GM12878 (cell line): Measurements from ENCODE around the gene SIVA1. TPM values are rescaled to one million over a fixed set of nuclear protein-coding genes. Genes with fewer than 3 reads are reported as not detected.

Experiments used
- ATAC-seq: fragments of 200-7000 bp; cut with Tn5 transposase; 3 replicates; pipeline ENCODE4 v1.9.1; 2020; ENCODE audit warnings: mild to moderate bottlenecking, moderate library complexity
- BruUV-seq: library from RNA; stranded (reverse); fragments of 400-500 nt; replicated peaks from 2 replicates; lab custom pipeline; 2021; lab: Mats Ljungman, UMichigan
- CTCF ChIA-PET: fragments of 300-600 bp; sonication (Branson Sonifier 250); formaldehyde crosslinking; extraction: SDS; loops from one replicate; lab custom pipeline; 2021; ENCODE audit warnings: inconsistent platforms; lab: Yijun Ruan, JAX
- POLR2A ChIA-PET: fragments of 350-600 bp; formaldehyde crosslinking; extraction: SDS; loops from one replicate; lab custom pipeline; 2021; ENCODE audit warnings: inconsistent platforms; lab: Charles Lee
- RAD21 ChIA-PET: fragments of 300-600 bp; sonication (Branson Sonifier 250); formaldehyde crosslinking; loops from one replicate; lab custom pipeline; 2023; ENCODE audit warnings: antibody characterized with exemption; ENCODE audit not compliant: unreplicated experiment; lab: Charles Lee
- SMC1A ChIA-PET: fragments of 300-600 bp; sonication (Branson Sonifier 250); formaldehyde crosslinking; loops from one replicate; lab custom pipeline; 2023; ENCODE audit not compliant: unreplicated experiment, uncharacterized antibody; lab: Charles Lee
- DNase-seq: peaks from one replicate; pipeline ENCODE4 v3.0.0-alpha.2; 2011; ENCODE audit warnings: low read depth, low spot score
- FAIRE-seq: peaks from 3 replicates; lab custom pipeline; 2011; peaks lifted over from hg19 to GRCh38; lab: Jason Lieb, UNC
- H2AFZ ChIP-seq: 2 replicates; pipeline ENCODE4 v1.6.0; 2011; ENCODE audit warnings: low read depth, low read length, control low read depth; ENCODE audit not compliant: control insufficient read depth
- H3K27ac ChIP-seq: 2 replicates; pipeline ENCODE4 v1.5.1; 2011; ENCODE audit warnings: control low read depth; ENCODE audit not compliant: control insufficient read depth, insufficient read depth
- H3K27me3 ChIP-seq, 2 experiments: replicated peaks in 1 of 2; 2 replicates each; pipeline versions ENCODE4 v1.6.0 to v1.6.1; 2011; ENCODE audit warnings: low read length in 1 of 2; ENCODE audit not compliant: control insufficient read depth in 2 of 2, insufficient read depth in 2 of 2
- H3K36me3 ChIP-seq, 2 experiments: 2 replicates each; pipeline ENCODE4 v1.5.1; 2011; ENCODE audit warnings: low read length in 1 of 2; ENCODE audit not compliant: control insufficient read depth in 2 of 2, insufficient read depth in 2 of 2
- H3K4me1 ChIP-seq: 2 replicates; pipeline ENCODE4 v1.6.1; 2011; ENCODE audit warnings: mild to moderate bottlenecking, low read length, moderate library complexity, mixed read lengths; ENCODE audit not compliant: control insufficient read depth, insufficient read depth
- H3K4me2 ChIP-seq: 2 replicates; pipeline ENCODE4 v1.6.0; 2011; ENCODE audit warnings: control low read depth; ENCODE audit not compliant: control insufficient read depth, insufficient read depth
- H3K4me3 ChIP-seq: fragments of 200-600 bp; sonication (generic); 2 replicates; pipeline ENCODE4 v1.5.1; 2016
- H3K79me2 ChIP-seq: 2 replicates; pipeline ENCODE4 v1.6.0; 2011; ENCODE audit warnings: low read length; ENCODE audit not compliant: control insufficient read depth, insufficient read depth
- H3K9ac ChIP-seq: 2 replicates; pipeline ENCODE4 v1.8.0; 2011; ENCODE audit warnings: low read length, control low read depth, mixed read lengths; ENCODE audit not compliant: control insufficient read depth, insufficient read depth
- H3K9me3 ChIP-seq: replicated peaks from 3 replicates; pipeline ENCODE4 v1.5.1; 2011; ENCODE audit warnings: mild to moderate bottlenecking, low read length; ENCODE audit not compliant: control insufficient read depth, insufficient read depth
- H4K20me1 ChIP-seq: 2 replicates; pipeline ENCODE4 v1.6.0; 2011; ENCODE audit not compliant: control insufficient read depth, insufficient read depth
- MYB ChIP-seq: fragments of 150-350 bp; IDR thresholded peaks from 2 replicates; pipeline ENCODE4 v1.6.1; 2014; ENCODE audit warnings: mild to moderate bottlenecking, low read depth, low read length, borderline replicate concordance
- NBN ChIP-seq: fragments of 450-650 bp; IDR thresholded peaks from 2 replicates; pipeline ENCODE4 v1.6.1; 2016
- SIN3A ChIP-seq: IDR thresholded peaks from 2 replicates; pipeline ENCODE4 v1.6.1; 2012; ENCODE audit warnings: low read depth, low read length, improper control_type of control experiment
- SIX5 ChIP-seq: IDR thresholded peaks from 2 replicates; pipeline ENCODE4 v1.6.1; 2011; ENCODE audit warnings: mild to moderate bottlenecking, low read depth, low read length, moderate library complexity; ENCODE audit not compliant: severe bottlenecking
- SUPT20H ChIP-seq: IDR thresholded peaks from 2 replicates; pipeline ENCODE4 v1.6.1; 2011; ENCODE audit warnings: low read depth, mild to moderate bottlenecking, low read length, moderate library complexity, borderline replicate concordance; ENCODE audit not compliant: control insufficient read depth
- WGBS: methylation state at CpG from one replicate; pipeline ENCODE4 v1.1.6; 2016; ENCODE audit warnings: low lambda C conversion rate; ENCODE audit not compliant: insufficient replicate concordance, insufficient coverage; ENCODE audit errors: missing lambda C conversion rate; 5-methylcytosine and 5-hydroxymethylcytosine counted together
- in situ Hi-C: fragments of 300-500 bp; cut with MboI; formaldehyde crosslinking; loops from 9 replicates; pipeline ENCODE4 v1.14.3; 2018; ENCODE audit warnings: mixed read lengths
- intact Hi-C: fragments of 100-400 bp; cut with micrococcal nuclease; formaldehyde crosslinking; loops from one replicate; pipeline ENCODE4 v1.14.2; 2022; ENCODE audit not compliant: unreplicated experiment
- polyA plus RNA-seq, 11 experiments: library from polyadenylated mRNA; depleted of rRNA in 4 of 11; unstranded in 6 of 11; stranded (reverse) in 5 of 11; fragments of >200 nt; fragmentation: Nextera tagmentation in 4 of 11; fragmentation: Illumina TruSeq in 1 of 11; extraction: Ambion mirVana in 4 of 11; extraction: Trizol in 1 of 11; gene quantifications; 1 replicate in 1 of 11; 2 replicates in 10 of 11; pipeline versions ENCODE4 v1.2.1 to v1.2.3, GENCODE V29; 2011 to 2016; ENCODE audit warnings: inconsistent platforms in 2 of 11, missing spikeins in 2 of 11, low read depth in 1 of 11
- total RNA-seq, 4 experiments: library from RNA; depleted of rRNA in 3 of 4; stranded (reverse); fragments of >200 nt in 3 of 4; fragmentation: Illumina TruSeq in 1 of 4; extraction: Trizol in 1 of 4; gene quantifications; 2 replicates each; pipeline versions ENCODE4 v1.2.1 to v1.2.3, GENCODE V29; 2013 to 2021
- TF ChIP-seq, protein P1 (sequence below): fragments of 450-650 bp; IDR thresholded peaks from 2 replicates; pipeline ENCODE4 v1.6.1; 2017; ENCODE audit warnings: borderline replicate concordance
- TF ChIP-seq, protein P2 (sequence below): fragments of 450-650 bp; IDR thresholded peaks from 2 replicates; pipeline ENCODE4 v1.6.1; 2017; ENCODE audit warnings: low read depth, mild to moderate bottlenecking, moderate library complexity
- TF ChIP-seq, protein P3 (sequence below): fragments of 150-350 bp; IDR thresholded peaks from 2 replicates; pipeline ENCODE4 v1.6.1; 2014; ENCODE audit warnings: mild to moderate bottlenecking, low read depth, low read length
- TF ChIP-seq, protein P4 (sequence below): IDR thresholded peaks from 2 replicates; pipeline ENCODE4 v1.6.1; 2012; ENCODE audit warnings: low read depth, low read length, improper control_type of control experiment

Gene SIVA1
- total and polyA plus RNA-seq, 10 of the 15 experiments (the other 5 are each of a cell fraction or from before 2014, with no cell fraction given) = 4.6 to 282 (median 106) TPM

DNA sequence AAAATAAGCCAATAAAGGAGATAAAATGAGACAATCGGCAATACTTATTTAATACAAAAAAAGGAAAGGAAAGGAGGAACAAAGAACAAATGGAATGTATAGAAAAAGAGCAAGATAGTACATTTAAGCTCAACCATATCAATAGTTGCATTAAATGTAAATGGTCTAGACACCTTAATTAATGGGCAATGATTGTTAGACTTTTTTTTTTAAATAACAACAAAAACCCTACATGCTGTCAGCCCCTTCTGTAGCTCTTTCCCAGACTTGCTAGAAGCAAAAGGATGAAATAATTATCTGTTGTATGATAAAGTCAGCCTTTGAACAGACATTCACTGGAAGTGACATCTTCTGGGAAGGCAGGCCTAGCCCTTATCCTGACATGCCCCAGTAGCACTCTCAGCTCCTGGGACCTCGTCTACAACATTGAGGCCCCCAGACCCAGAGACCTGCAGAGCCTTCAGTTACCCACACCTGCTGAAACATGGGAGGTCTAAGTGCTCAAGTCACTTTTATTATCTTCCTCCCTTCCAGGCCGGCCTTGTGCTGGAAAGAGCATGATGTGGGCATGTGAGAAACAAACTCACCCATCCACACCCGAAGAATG is 13.4 kb downstream of the SIVA1 start (continued):
- TF ChIP-seq, protein P1, sequence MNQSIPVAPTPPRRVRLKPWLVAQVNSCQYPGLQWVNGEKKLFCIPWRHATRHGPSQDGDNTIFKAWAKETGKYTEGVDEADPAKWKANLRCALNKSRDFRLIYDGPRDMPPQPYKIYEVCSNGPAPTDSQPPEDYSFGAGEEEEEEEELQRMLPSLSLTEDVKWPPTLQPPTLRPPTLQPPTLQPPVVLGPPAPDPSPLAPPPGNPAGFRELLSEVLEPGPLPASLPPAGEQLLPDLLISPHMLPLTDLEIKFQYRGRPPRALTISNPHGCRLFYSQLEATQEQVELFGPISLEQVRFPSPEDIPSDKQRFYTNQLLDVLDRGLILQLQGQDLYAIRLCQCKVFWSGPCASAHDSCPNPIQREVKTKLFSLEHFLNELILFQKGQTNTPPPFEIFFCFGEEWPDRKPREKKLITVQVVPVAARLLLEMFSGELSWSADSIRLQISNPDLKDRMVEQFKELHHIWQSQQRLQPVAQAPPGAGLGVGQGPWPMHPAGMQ = no peak
- TF ChIP-seq NBN (no peak), SUPT20H (no peak)
- TF ChIP-seq, protein P2, sequence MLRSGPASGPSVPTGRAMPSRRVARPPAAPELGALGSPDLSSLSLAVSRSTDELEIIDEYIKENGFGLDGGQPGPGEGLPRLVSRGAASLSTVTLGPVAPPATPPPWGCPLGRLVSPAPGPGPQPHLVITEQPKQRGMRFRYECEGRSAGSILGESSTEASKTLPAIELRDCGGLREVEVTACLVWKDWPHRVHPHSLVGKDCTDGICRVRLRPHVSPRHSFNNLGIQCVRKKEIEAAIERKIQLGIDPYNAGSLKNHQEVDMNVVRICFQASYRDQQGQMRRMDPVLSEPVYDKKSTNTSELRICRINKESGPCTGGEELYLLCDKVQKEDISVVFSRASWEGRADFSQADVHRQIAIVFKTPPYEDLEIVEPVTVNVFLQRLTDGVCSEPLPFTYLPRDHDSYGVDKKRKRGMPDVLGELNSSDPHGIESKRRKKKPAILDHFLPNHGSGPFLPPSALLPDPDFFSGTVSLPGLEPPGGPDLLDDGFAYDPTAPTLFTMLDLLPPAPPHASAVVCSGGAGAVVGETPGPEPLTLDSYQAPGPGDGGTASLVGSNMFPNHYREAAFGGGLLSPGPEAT = no peak

DNA sequence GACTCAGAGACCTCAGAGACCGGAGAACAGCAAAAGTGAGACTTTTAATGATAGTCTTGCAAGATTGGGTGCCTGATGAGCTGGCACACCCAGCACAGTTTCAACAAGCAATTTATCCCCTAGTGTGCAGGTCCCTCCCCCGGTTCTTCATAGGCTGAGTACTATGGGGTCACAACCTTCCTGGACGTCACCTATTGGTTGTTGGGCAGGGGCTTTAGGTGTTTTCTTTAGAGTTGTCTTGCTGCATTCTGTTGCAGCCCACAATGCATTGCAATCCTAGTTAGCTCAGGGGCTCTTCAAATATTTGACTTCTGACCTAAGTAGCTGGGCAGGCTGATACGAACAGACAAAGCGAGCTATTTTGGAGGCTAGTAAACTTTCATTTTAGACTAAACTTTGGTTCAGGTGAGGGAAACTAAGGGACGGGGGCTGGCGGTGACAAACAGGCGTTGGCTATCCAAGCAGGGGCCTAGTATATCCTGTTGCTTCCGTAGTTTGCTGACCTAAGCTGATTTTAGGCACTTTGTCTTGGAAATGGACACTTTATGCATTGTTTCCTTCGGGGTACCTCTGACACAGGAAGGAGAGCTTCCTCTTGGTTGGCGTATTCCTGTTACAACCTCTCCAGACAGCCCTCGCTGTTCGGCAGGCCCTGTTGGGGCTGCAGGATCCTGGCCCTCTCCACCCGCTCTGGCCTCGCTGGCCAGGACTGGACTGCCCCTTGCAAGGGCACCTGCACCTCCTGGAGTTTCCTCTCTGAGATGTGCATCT is 14.1 kb downstream of the SIVA1 start:
- Histone ChIP-seq H2AFZ (no peak overlapping the region), H3K36me3 (peaks cover 4 to 10% of the 10 kb centered on the region in 2 experiments; a peak in 3 of 4 replicates), H3K4me2 (no peak overlapping the region), H3K4me3 (no peak overlapping the region), H3K4me1 (no peaks in the 10 kb centered on the region; the same call in 1 of the 2 replicates), H3K79me2 (no peaks in the 10 kb centered on the region), H3K27ac (no peak overlapping the region), H3K9me3 (no peaks in the 10 kb centered on the region; the same call in 2 of the 3 replicates), H3K27me3 (no peaks in the 10 kb centered on the region), H4K20me1 (no peaks in the 10 kb centered on the region), H3K9ac (no peak overlapping the region)
- ChIA-PET POLR2A (no interaction called here), CTCF (interaction anchor here (0.8 to 3.0 kb wide), 5 partner anchors 14 to 315 kb away, joined by 3 to 48 read pairs (median 4); partner anchors contain the start of gene SIVA1), RAD21 (interaction anchor here (0.9 kb wide), 1 partner anchor 59 kb away, joined by 4 read pairs; no protein-coding TSS in a partner anchor), SMC1A (interaction anchor here (2.0 kb wide), 1 partner anchor 14 kb away, joined by 5 read pairs; the partner anchor contains the start of gene SIVA1)
- ATAC-seq = no peak
- DNase-seq = no peak
- intact Hi-C loops = no loop called here
- in situ Hi-C loops = loop anchor here (5.0 kb wide), 1 partner anchor 55 kb away; no protein-coding TSS in a partner anchor
- BruUV-seq = no TSS peak
- TF ChIP-seq, protein P3, sequence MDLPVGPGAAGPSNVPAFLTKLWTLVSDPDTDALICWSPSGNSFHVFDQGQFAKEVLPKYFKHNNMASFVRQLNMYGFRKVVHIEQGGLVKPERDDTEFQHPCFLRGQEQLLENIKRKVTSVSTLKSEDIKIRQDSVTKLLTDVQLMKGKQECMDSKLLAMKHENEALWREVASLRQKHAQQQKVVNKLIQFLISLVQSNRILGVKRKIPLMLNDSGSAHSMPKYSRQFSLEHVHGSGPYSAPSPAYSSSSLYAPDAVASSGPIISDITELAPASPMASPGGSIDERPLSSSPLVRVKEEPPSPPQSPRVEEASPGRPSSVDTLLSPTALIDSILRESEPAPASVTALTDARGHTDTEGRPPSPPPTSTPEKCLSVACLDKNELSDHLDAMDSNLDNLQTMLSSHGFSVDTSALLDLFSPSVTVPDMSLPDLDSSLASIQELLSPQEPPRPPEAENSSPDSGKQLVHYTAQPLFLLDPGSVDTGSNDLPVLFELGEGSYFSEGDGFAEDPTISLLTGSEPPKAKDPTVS = no peak
- TF ChIP-seq MYB = no peak
- no peak for TF ChIP-seq SIX5
- no peak for TF ChIP-seq SUPT20H
- no peak for TF ChIP-seq SIN3A
- TF ChIP-seq, protein P4, sequence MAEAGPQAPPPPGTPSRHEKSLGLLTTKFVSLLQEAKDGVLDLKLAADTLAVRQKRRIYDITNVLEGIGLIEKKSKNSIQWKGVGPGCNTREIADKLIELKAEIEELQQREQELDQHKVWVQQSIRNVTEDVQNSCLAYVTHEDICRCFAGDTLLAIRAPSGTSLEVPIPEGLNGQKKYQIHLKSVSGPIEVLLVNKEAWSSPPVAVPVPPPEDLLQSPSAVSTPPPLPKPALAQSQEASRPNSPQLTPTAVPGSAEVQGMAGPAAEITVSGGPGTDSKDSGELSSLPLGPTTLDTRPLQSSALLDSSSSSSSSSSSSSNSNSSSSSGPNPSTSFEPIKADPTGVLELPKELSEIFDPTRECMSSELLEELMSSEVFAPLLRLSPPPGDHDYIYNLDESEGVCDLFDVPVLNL = no peak
- no peak for FAIRE-seq
- 92% methylated on average over 15 of the region's 15 CpGs for WGBS
